Ovary (tissue), 9 donors: ENCODE data around the gene EYA3. TPM values are rescaled to one million over a fixed set of nuclear protein-coding genes. Genes with fewer than 3 reads are reported as not detected.

Source experiments
- DNase-seq, 5 donors: peaks; one replicate each; pipeline ENCODE4 v3.0.0-alpha.2; 2019 to 2020
- H3K27ac ChIP-seq, 2 donors: fragments of 200-600 bp; one replicate each; pipeline versions ENCODE4 v1.5.1 to v1.8.0; 2019 to 2022
- H3K27me3 ChIP-seq: fragments of 200-600 bp; one replicate; pipeline ENCODE4 v1.8.0; 2022
- H3K36me3 ChIP-seq: fragments of 200-600 bp; sonication (generic); one replicate; pipeline ENCODE4 v1.5.1; 2019
- H3K4me1 ChIP-seq: one replicate; pipeline ENCODE4 v1.8.1; 2013; ENCODE audit warnings: mild to moderate bottlenecking, moderate library complexity; ENCODE audit not compliant: insufficient read depth
- H3K4me3 ChIP-seq: fragments of 200-600 bp; sonication (generic); one replicate; pipeline ENCODE4 v1.5.1; 2017
- H3K9me3 ChIP-seq, 2 donors: fragments of 200-600 bp in 1 of 2; sonication (generic) in 1 of 2; one replicate each; pipeline versions ENCODE4 v1.5.1 to v1.8.1; 2013 to 2019; ENCODE audit warnings: mild to moderate bottlenecking in 1 of 2, moderate library complexity in 1 of 2
- CTCF ChIP-seq, 3 donors: fragments of 450-650 bp in 2 of 3; fragments of 200-600 bp in 1 of 3; IDR thresholded peaks; one replicate each; pipeline versions ENCODE4 v1.5.1 to v1.8.0; 2016 to 2022; ENCODE audit warnings: antibody characterized with exemption in 3 of 3, mild to moderate bottlenecking in 1 of 3
- EP300 ChIP-seq: sonication (generic); formaldehyde crosslinking; IDR thresholded peaks from one replicate; pipeline ENCODE4 v1.6.1; 2017; ENCODE audit warnings: antibody characterized with exemption
- POLR2A ChIP-seq: fragments of 450-650 bp; IDR thresholded peaks from one replicate; pipeline ENCODE4 v1.6.1; 2017; ENCODE audit warnings: antibody characterized with exemption, mild to moderate bottlenecking, moderate library complexity
- WGBS, 3 donors: extraction: QIAGEN DNeasy Blood & Tissue Kit in 1 of 3; methylation state at CpG; one replicate each; pipeline versions ENCODE4 v1.1.5 to v1.1.7; 2013 to 2017; 5-methylcytosine and 5-hydroxymethylcytosine counted together
- intact Hi-C, 4 donors: fragments of 100-400 bp; cut with DNase I; formaldehyde crosslinking; loops; one replicate each; pipeline versions ENCODE4 v1.11.0 to v1.15.1; 2022 to 2023
- polyA plus RNA-seq, 2 donors: library from polyadenylated mRNA; stranded (reverse); fragments of 200-250 nt in 1 of 2; fragments of 350-450 nt in 1 of 2; fragmentation: Illumina TruSeq in 1 of 2; extraction: RNeasy Lipid Tissue Mini Kit (QIAGEN cat#74804) in 1 of 2; gene quantifications; one replicate each; pipeline ENCODE4 v1.2.3, GENCODE V29; 2013 to 2014
- total RNA-seq, 7 donors: library from RNA; depleted of rRNA in 2 of 7; stranded (reverse); fragments of >200 nt in 2 of 7; fragmentation: NEBNext Ultra II Directional in 3 of 7; extraction: Animal tissue kit (Norgen Biotek cat#: 25700) in 3 of 7; gene quantifications; one replicate each; pipeline versions ENCODE4 v1.1.0 to v1.2.4, GENCODE V29; 2016 to 2023
- donor health status: DM: no; HTN: no; CAD: no; lungs with moderate emphysema.
- donor health status: DM: no; HTN: no; CAD: no.
- donor health status: Bipolar disorder and iron deficiency.
- donor health status: DM: yes; HTN: yes; CAD: no.
- donor health status: DM: no; HTN: no; CAD: no.
- donor health status: DM: yes; HTN: yes; CAD: no.

EYA3 gene
- total and polyA plus RNA-seq, 9 donors = 5.4 to 25.7 (median 14.6) TPM

GRCh38 chr1:27960762-27961645 is 127.4 kb downstream of the EYA3 start:
- Histone ChIP-seq H3K4me3 (peak overlapping the region; percentile 64), H3K27ac (peak overlapping the region in 1 of 2 donors; percentile 38), H3K9me3 (no peaks in the 10 kb centered on the region), H3K4me1 (peaks cover 10% of the 10 kb centered on the region), H3K36me3 (no peaks in the 10 kb centered on the region), H3K27me3 (no peaks in the 10 kb centered on the region)
- TF ChIP-seq CTCF (IDR thresholded peaks at IDR 0.05) (no peak), EP300 (no peak), POLR2A (no peak)
- DNase-seq = peak in 1 of 5 donors; percentile 35
- intact Hi-C loops = no loop called here
- 43 to 54% (median 50%) methylated on average over 13 of the region's 13 CpGs for WGBS, 3 donors

GRCh38 chr1:27959792-27960603 is 128.4 kb downstream of the EYA3 start, which contains the start of gene XKR8:
XKR8 (plus strand) TSS chr1:27959973; CDS start chr1:27960070, 97 bp downstream.
- H3K4me1 ChIP-seq = peaks cover 10% of the 10 kb centered on the region
- no peaks in the 10 kb centered on the region for H3K9me3 ChIP-seq
- TF ChIP-seq EP300 = no peak
- TF ChIP-seq CTCF (IDR thresholded peaks at IDR 0.05) = peak; percentile 21 to 49 (median 45)
- peak within 1 kb of the TSS; percentile 64 for H3K4me3 ChIP-seq
- intact Hi-C loops = no loop called here
- H3K27ac ChIP-seq = peak within 1 kb of the TSS; percentile 67 to 91
- 5 to 10% (median 7%) methylated on average over 40 to 68 of the region's 68 CpGs for WGBS, 3 donors
- H3K27me3 ChIP-seq = no peaks in the 10 kb centered on the region
- no peaks in the 10 kb centered on the region for H3K36me3 ChIP-seq
- DNase-seq = peak; percentile 74 to 88 (median 76)

GRCh38 chr1:27958513-27958912 is 129.9 kb downstream of the EYA3 start:
- WGBS, 3 donors = 95 to 98% (median 98%) methylated on average over 23 to 26 of the region's 26 CpGs
- no peak overlapping the region for H3K4me3 ChIP-seq
- TF ChIP-seq CTCF (IDR thresholded peaks at IDR 0.05) (no peak), EP300 (no peak), POLR2A (no peak)
- H3K36me3 ChIP-seq = no peaks in the 10 kb centered on the region
- peak in 4 of 5 donors; percentile 26 to 48 (median 46) for DNase-seq
- no peaks in the 10 kb centered on the region for H3K27me3 ChIP-seq
- peaks cover 10% of the 10 kb centered on the region for H3K4me1 ChIP-seq
- H3K9me3 ChIP-seq = no peaks in the 10 kb centered on the region
- intact Hi-C loops = no loop called here
- H3K27ac ChIP-seq = no peak overlapping the region

GRCh38 chr1:27957655-27958054 is 130.8 kb downstream of the EYA3 start:
- peaks cover 10% of the 10 kb centered on the region for H3K4me1 ChIP-seq
- no peak overlapping the region for H3K27ac ChIP-seq
- no peak for TF ChIP-seq EP300
- TF ChIP-seq POLR2A = no peak
- TF ChIP-seq CTCF (IDR thresholded peaks at IDR 0.05) = no peak
- WGBS, 3 donors = 91 to 95% (median 92%) methylated on average over 5 of the region's 5 CpGs
- intact Hi-C loops = no loop called here
- no peak overlapping the region for H3K4me3 ChIP-seq
- no peaks in the 10 kb centered on the region for H3K27me3 ChIP-seq
- H3K36me3 ChIP-seq = no peaks in the 10 kb centered on the region
- H3K9me3 ChIP-seq = no peaks in the 10 kb centered on the region
- no peak for DNase-seq
